ENCODE results near the gene DCTD.

The DCTD gene

GRCh38 chr4:182877326-182877883 lies 39.8 kb downstream of the DCTD start:
- no peak for TF ChIP-seq CTCF (IDR thresholded peaks at IDR 0.05; ENCODE audit: low read depth, low read length, missing control alignments)
- DNase-seq (ENCODE audit: low read depth) = no peak
- no peak overlapping the region for H3K4me3 ChIP-seq (ENCODE audit: low read depth, low read length)
- in situ Hi-C loops (cut with HindIII; ENCODE audit: low sequenced_read_pairs) = no loop called here

GRCh38 chr4:182876427-182876826 lies 40.8 kb downstream of the DCTD start:
- DNase-seq (ENCODE audit: low read depth) = no peak
- TF ChIP-seq CTCF (IDR thresholded peaks at IDR 0.05; ENCODE audit: low read depth, low read length, missing control alignments) = no peak
- in situ Hi-C loops (cut with HindIII; ENCODE audit: low sequenced_read_pairs) = no loop called here
- no peak overlapping the region for H3K4me3 ChIP-seq (ENCODE audit: low read depth, low read length)

- in situ Hi-C loops (cut with HindIII; ENCODE audit: low sequenced_read_pairs) = no loop called here
- no peak overlapping the region for H3K4me3 ChIP-seq (ENCODE audit: low read depth, low read length)
- DNase-seq (ENCODE audit: low read depth) = no peak
- no peak for TF ChIP-seq CTCF (IDR thresholded peaks at IDR 0.05; ENCODE audit: low read depth, low read length, missing control alignments)
Measured at GRCh38 chr4:182875453-182876405, 41.5 kb downstream of the DCTD start.

- DNase-seq (ENCODE audit: low read depth) = no peak
- TF ChIP-seq CTCF (IDR thresholded peaks at IDR 0.05; ENCODE audit: low read depth, low read length, missing control alignments) = no peak
- H3K4me3 ChIP-seq (ENCODE audit: low read depth, low read length) = no peak overlapping the region
- in situ Hi-C loops (cut with HindIII; ENCODE audit: low sequenced_read_pairs) = no loop called here
Measured at GRCh38 chr4:182874797-182875345, 42.3 kb downstream of the DCTD start.

- H3K4me3 ChIP-seq (ENCODE audit: low read depth, low read length) = no peak overlapping the region
- DNase-seq (ENCODE audit: low read depth) = no peak
- no peak for TF ChIP-seq CTCF (IDR thresholded peaks at IDR 0.05; ENCODE audit: low read depth, low read length, missing control alignments)
- in situ Hi-C loops (cut with HindIII; ENCODE audit: low sequenced_read_pairs) = no loop called here
Measured at GRCh38 chr4:182874304-182874751, 42.9 kb downstream of the DCTD start.

- TF ChIP-seq CTCF (IDR thresholded peaks at IDR 0.05; ENCODE audit: low read depth, low read length, missing control alignments) = no peak
- no peak overlapping the region for H3K4me3 ChIP-seq (ENCODE audit: low read depth, low read length)
- DNase-seq (ENCODE audit: low read depth) = no peak
- in situ Hi-C loops (cut with HindIII; ENCODE audit: low sequenced_read_pairs) = no loop called here
Measured at GRCh38 chr4:182873726-182874125, 43.5 kb downstream of the DCTD start.

Measured in astrocyte of the cerebellum (primary cell).